Stomach (tissue), 9 donors: ENCODE data around the gene KRT86. TPM values are rescaled to one million over a fixed set of nuclear protein-coding genes. Genes with fewer than 3 reads are reported as not detected.

Experiments
- DNase-seq, 2 donors: peaks; one replicate each; pipeline versions ENCODE4 v3.0.0 to v3.0.0-alpha.2; 2013 to 2019
- H3K27ac ChIP-seq, 5 donors: fragments of 200-600 bp in 4 of 5; sonication (generic) in 4 of 5; one replicate each; pipeline ENCODE4 v1.5.1; 2013 to 2019; ENCODE audit warnings: mild to moderate bottlenecking in 1 of 5, moderate library complexity in 1 of 5
- H3K27me3 ChIP-seq, 3 donors: fragments of 200-600 bp; sonication (generic); one replicate each; pipeline ENCODE4 v1.5.1; 2017 to 2019; ENCODE audit warnings: mixed run types in 1 of 3
- H3K36me3 ChIP-seq, 4 donors: fragments of 200-600 bp; sonication (generic); 1 replicate in 3 of 4; 2 replicates in 1 of 4; pipeline ENCODE4 v1.5.1; 2016 to 2019
- H3K4me1 ChIP-seq, 4 donors: fragments of 200-600 bp; sonication (generic); one replicate each; pipeline ENCODE4 v1.5.1; 2016 to 2019
- H3K4me3 ChIP-seq, 4 donors: fragments of 200-600 bp; sonication (generic) in 3 of 4; one replicate each; pipeline ENCODE4 v1.5.1; 2016 to 2019; ENCODE audit warnings: mild to moderate bottlenecking in 1 of 4
- H3K9me3 ChIP-seq, 4 donors: fragments of 200-600 bp; sonication (generic); one replicate each; pipeline ENCODE4 v1.5.1; 2016 to 2019
- CTCF ChIP-seq, 7 experiments: fragments of 450-650 bp in 4 of 7; fragments of 200-600 bp in 3 of 7; sonication (generic) in 3 of 7; IDR thresholded peaks; one replicate each; pipeline ENCODE4 v1.5.1; 2016 to 2019; ENCODE audit warnings: antibody characterized with exemption in 7 of 7, control low read depth in 2 of 7, mild to moderate bottlenecking in 1 of 7
- EP300 ChIP-seq: sonication (generic); formaldehyde crosslinking; IDR thresholded peaks from one replicate; pipeline ENCODE4 v1.6.1; 2017; ENCODE audit warnings: antibody characterized with exemption
- POLR2A ChIP-seq, 4 donors: fragments of 450-650 bp; IDR thresholded peaks; one replicate each; pipeline ENCODE4 v1.6.1; 2016; ENCODE audit warnings: antibody characterized with exemption in 4 of 4, control low read depth in 2 of 4, mild to moderate bottlenecking in 1 of 4, moderate library complexity in 1 of 4
- POLR2AphosphoS5 ChIP-seq, 3 donors: sonication (generic); formaldehyde crosslinking; IDR thresholded peaks; one replicate each; pipeline ENCODE4 v1.6.1; 2016; ENCODE audit warnings: antibody characterized with exemption in 3 of 3
- WGBS, 5 donors: extraction: QIAGEN DNeasy Blood & Tissue Kit in 3 of 5; methylation state at CpG; one replicate each; pipeline versions ENCODE4 v1.1.5 to v1.1.7; 2013 to 2018; 5-methylcytosine and 5-hydroxymethylcytosine counted together
- intact Hi-C: fragments of 100-400 bp; cut with DNase I; formaldehyde crosslinking; loops from one replicate; pipeline ENCODE4 v1.15.1; 2023; ENCODE audit warnings: low total_unique reads
- polyA plus RNA-seq, 3 donors: library from polyadenylated mRNA; stranded (reverse); fragments of 200-250 nt; gene quantifications; one replicate each; pipeline ENCODE4 v1.2.3, GENCODE V29; 2013
- total RNA-seq, 5 donors: library from RNA; depleted of rRNA; stranded (reverse); fragments of >200 nt; gene quantifications; one replicate each; pipeline versions ENCODE4 v1.1.0 to v1.2.3, GENCODE V29; 2014 to 2016
- donor health status: healthy with polysubstance abuse.
- donor health status: Bipolar disorder and iron deficiency.
- donor health status: healthy.

KRT86 gene
- total and polyA plus RNA-seq, 8 donors, result not detected

GRCh38 chr12:52310622-52311284, 36.3 kb downstream of the KRT86 start:
- Histone ChIP-seq H3K36me3 (no peaks in the 10 kb centered on the region), H3K27me3 (peaks cover 0 to 77% (median 20%) of the 10 kb centered on the region in 3 donors), H3K9me3 (no peaks in the 10 kb centered on the region), H3K4me1 (peaks cover 5 to 14% (median 12%) of the 10 kb centered on the region in 4 donors), H3K4me3 (no peak overlapping the region), H3K27ac (no peak overlapping the region)
- intact Hi-C loops, result no loop called here
- DNase-seq, result no peak
- WGBS, 5 donors, result 76 to 85% (median 78%) methylated on average over 5 of the region's 5 CpGs
- no peak for TF ChIP-seq CTCF (IDR thresholded peaks at IDR 0.05)
- no peak for TF ChIP-seq POLR2AphosphoS5 (IDR thresholded peaks at IDR 0.05)
- no peak for TF ChIP-seq EP300
- TF ChIP-seq POLR2A (IDR thresholded peaks at IDR 0.05), result no peak

DNA sequence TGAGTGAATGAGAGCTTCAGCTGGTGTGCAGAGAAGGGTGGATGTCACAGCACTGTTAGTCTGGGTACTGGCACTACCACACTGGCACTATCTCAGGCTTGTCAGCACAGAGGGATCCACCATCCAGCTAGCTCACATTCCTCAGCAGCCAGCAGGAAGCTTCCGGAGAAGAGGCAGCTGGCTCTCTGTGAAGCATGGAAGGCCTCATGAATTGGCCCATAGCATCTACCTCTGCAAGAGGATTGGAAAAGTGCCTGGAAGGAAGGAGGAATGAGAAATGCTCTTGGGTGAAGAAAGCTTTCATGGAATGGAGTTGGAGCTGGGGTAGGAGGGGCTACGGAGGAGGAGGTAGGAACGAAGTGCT, 36.8 kb downstream of the KRT86 start:
- no peak for TF ChIP-seq CTCF (IDR thresholded peaks at IDR 0.05)
- Histone ChIP-seq H3K27ac (no peak overlapping the region), H3K9me3 (no peaks in the 10 kb centered on the region), H3K4me1 (peaks cover 5 to 14% (median 12%) of the 10 kb centered on the region in 4 donors), H3K27me3 (peaks cover 0 to 73% (median 20%) of the 10 kb centered on the region in 3 donors), H3K4me3 (no peak overlapping the region), H3K36me3 (no peaks in the 10 kb centered on the region)
- 85 to 97% (median 89%) methylated on average over 3 of the region's 3 CpGs for WGBS, 5 donors
- no peak for DNase-seq
- intact Hi-C loops, result no loop called here

DNA sequence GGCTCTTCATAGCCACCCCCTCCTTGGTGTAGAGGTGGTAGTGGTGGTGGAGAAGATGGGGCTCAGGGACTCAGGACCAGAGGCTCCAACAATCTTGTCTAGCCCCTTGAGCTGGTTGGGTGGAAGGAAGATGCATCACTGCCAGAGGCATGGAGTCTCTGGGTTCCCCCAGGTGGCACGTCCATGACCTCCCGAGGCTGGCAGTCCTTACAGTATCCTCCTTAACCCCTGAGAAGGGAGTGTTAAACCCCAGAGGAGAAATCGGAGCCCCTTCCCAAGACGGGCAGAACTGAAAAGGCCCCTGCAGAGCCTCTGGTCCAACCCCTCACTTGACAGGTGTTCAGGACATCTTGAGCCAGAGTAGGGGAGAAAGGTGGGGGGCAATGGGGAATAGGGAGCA, 37.6 kb downstream of the KRT86 start:
- Histone ChIP-seq H3K27me3 (peaks cover 0 to 65% (median 20%) of the 10 kb centered on the region in 3 donors), H3K4me3 (no peak overlapping the region), H3K36me3 (no peaks in the 10 kb centered on the region), H3K27ac (no peak overlapping the region), H3K9me3 (no peaks in the 10 kb centered on the region), H3K4me1 (peaks cover 5 to 14% (median 12%) of the 10 kb centered on the region in 4 donors)
- 71 to 89% (median 86%) methylated on average over 4 of the region's 4 CpGs for WGBS, 5 donors
- DNase-seq, result no peak
- intact Hi-C loops, result no loop called here
- TF ChIP-seq POLR2A (IDR thresholded peaks at IDR 0.05) (no peak), CTCF (IDR thresholded peaks at IDR 0.05) (no peak), POLR2AphosphoS5 (IDR thresholded peaks at IDR 0.05) (no peak), EP300 (no peak)

DNA sequence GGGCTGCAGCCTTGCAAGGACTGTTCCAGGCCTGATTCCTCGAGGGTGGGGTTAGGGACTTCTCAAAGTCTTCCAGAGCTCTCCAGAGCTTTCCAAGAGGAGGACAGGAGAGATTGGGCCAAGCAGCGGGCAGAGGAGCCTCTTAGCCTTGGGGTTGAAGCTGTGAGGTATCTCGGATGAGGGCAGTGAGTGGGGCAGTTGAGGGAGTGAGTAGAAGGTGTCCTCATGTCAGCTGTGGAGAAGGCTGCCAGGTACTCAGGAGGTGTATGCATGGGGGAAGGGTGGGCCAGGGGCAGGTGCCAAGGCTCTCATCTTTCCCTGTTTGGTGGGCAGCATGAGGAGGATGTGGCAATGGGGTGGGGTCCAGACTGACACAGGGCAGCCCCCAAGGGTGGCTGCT, 39.0 kb downstream of the KRT86 start:
- intact Hi-C loops, result no loop called here
- 62 to 79% (median 74%) methylated on average over 3 of the region's 3 CpGs for WGBS, 5 donors

More for the DNA sequence above, 39.0 kb downstream of the KRT86 start:
- no peaks in the 10 kb centered on the region for H3K9me3 ChIP-seq
- H3K27me3 ChIP-seq, result peaks cover 0 to 57% (median 13%) of the 10 kb centered on the region in 3 donors
- no peak for DNase-seq
- H3K4me3 ChIP-seq, result no peak overlapping the region
- no peaks in the 10 kb centered on the region for H3K36me3 ChIP-seq
- peaks cover 0 to 6% (median 4%) of the 10 kb centered on the region in 4 donors for H3K4me1 ChIP-seq
- no peak for TF ChIP-seq POLR2A (IDR thresholded peaks at IDR 0.05)
- no peak for TF ChIP-seq CTCF (IDR thresholded peaks at IDR 0.05)
- no peak for TF ChIP-seq POLR2AphosphoS5 (IDR thresholded peaks at IDR 0.05)
- TF ChIP-seq EP300, result no peak
- H3K27ac ChIP-seq, result no peak overlapping the region
